HCT116 (cell line): ENCODE data around the gene SUN5.

Experiments
- POLR2A ChIP-seq: IDR thresholded peaks from 2 replicates; pipeline ENCODE4 v1.7.0; 2011; ENCODE audit warnings: borderline replicate concordance; ENCODE audit not compliant: insufficient read depth, insufficient read length; ENCODE audit errors: extremely low read depth
- POLR2AphosphoS5 ChIP-seq: IDR thresholded peaks from 2 replicates; pipeline ENCODE4 v1.6.1; 2011; ENCODE audit warnings: mild to moderate bottlenecking, low read depth, low read length, moderate library complexity

GRCh38 chr20:32973077-32973717 lies 31.0 kb downstream of the SUN5 start:
- TF ChIP-seq POLR2AphosphoS5: no peak
- no peak for TF ChIP-seq POLR2A
